ENCODE results near the gene KCNIP4. TPM values are rescaled to one million over a fixed set of nuclear protein-coding genes. Genes with fewer than 3 reads are reported as not detected.

Gene KCNIP4
- total RNA-seq, 1 donor from 2014 or later = not detected

DNA sequence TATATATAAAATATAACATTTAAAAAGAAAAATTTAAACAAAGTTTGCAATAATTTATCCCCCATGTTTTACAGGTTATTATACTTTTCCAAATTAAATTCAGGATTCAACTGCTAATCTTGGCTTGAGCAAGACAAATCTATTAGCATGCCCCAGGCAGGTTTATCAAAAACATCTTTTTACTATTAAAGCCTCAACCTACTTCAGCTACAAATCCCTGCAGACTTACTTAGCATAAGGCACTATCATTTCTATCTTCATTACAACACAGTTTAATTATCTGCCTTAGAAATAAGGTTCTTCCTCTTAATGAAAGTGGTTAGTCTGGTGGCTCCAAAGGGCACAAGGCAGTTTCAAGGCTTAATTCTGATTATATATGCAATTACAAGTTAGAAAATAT is 770.7 kb downstream of the KCNIP4 start:
- TF ChIP-seq, protein P1, sequence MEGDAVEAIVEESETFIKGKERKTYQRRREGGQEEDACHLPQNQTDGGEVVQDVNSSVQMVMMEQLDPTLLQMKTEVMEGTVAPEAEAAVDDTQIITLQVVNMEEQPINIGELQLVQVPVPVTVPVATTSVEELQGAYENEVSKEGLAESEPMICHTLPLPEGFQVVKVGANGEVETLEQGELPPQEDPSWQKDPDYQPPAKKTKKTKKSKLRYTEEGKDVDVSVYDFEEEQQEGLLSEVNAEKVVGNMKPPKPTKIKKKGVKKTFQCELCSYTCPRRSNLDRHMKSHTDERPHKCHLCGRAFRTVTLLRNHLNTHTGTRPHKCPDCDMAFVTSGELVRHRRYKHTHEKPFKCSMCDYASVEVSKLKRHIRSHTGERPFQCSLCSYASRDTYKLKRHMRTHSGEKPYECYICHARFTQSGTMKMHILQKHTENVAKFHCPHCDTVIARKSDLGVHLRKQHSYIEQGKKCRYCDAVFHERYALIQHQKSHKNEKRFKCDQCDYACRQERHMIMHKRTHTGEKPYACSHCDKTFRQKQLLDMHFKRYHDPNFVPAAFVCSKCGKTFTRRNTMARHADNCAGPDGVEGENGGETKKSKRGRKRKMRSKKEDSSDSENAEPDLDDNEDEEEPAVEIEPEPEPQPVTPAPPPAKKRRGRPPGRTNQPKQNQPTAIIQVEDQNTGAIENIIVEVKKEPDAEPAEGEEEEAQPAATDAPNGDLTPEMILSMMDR (IDR thresholded peaks at IDR 0.05) = no peak
- Mint-ChIP-seq H3K4me3 (no peak overlapping the region), H3K9me3 (peaks cover 8% of the 10 kb centered on the region), H3K27ac (no peak overlapping the region), H3K27me3 (no peaks in the 10 kb centered on the region), H3K36me3 (ENCODE audit: low read depth) (no peaks in the 10 kb centered on the region), H3K4me1 (no peaks in the 10 kb centered on the region)
- intact Hi-C loops (cut with micrococcal nuclease) = no loop called here
- ATAC-seq (ENCODE audit: low read depth) = no peak
- DNase-seq = no peak
- ChIA-PET CTCF (no interaction called here), POLR2A (no interaction called here)

DNA sequence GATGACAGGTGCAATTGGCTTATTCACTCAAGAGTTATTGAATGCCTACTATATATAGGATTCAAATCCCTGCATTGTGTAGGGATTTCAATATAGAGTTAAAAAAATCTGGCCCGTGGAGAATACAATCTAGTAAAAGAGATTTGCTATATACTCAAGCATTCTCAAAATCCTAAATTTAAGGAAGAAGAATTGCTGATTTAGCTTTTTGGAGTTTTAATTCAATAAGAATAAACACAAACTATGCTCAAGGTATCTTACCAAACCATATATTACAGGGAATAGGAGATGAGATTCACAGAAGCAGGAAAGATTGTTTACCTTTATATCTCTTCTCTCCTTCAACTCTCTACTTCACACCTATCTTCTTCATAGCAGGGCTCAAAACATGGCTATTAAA is 771.5 kb downstream of the KCNIP4 start:
- intact Hi-C loops (cut with micrococcal nuclease) = no loop called here
- H3K4me1 Mint-ChIP-seq = no peaks in the 10 kb centered on the region
- no peak overlapping the region for H3K4me3 Mint-ChIP-seq
- no peak overlapping the region for H3K27ac Mint-ChIP-seq
- peaks cover 8% of the 10 kb centered on the region for H3K9me3 Mint-ChIP-seq
- DNase-seq = no peak
- ChIA-PET CTCF (no interaction called here), POLR2A (no interaction called here)
- TF ChIP-seq, protein P1 (IDR thresholded peaks at IDR 0.05) = no peak
- H3K36me3 Mint-ChIP-seq (ENCODE audit: low read depth) = no peaks in the 10 kb centered on the region
- no peaks in the 10 kb centered on the region for H3K27me3 Mint-ChIP-seq
- no peak for ATAC-seq (ENCODE audit: low read depth)

DNA sequence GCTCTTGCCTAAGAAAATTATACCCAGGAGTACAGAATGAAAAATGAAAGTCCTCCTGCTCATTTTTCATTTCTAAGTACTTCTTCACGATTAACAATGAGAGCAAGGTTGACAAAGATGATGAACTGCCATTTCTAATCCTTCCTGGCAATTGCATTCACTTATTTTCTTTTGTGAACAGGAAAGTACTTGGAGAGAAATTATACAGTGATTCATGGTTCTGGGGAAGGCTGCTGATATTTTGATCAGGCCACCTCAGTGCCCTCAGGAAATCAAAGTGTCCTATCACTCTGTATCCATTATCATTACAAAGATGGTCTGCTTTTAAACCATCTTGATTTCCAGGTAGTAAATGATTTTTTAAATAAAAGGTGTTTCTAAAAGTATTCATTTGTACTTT is 780.9 kb downstream of the KCNIP4 start:
- intact Hi-C loops (cut with micrococcal nuclease) = no loop called here
- CTCF ChIA-PET = no interaction called here
- Mint-ChIP-seq H3K27me3 (no peaks in the 10 kb centered on the region), H3K4me1 (no peaks in the 10 kb centered on the region), H3K9me3 (peaks cover 3% of the 10 kb centered on the region), H3K36me3 (ENCODE audit: low read depth) (no peaks in the 10 kb centered on the region), H3K27ac (no peak overlapping the region), H3K4me3 (no peak overlapping the region)
- no peak for ATAC-seq (ENCODE audit: low read depth)
- POLR2A ChIA-PET = no interaction called here
- TF ChIP-seq, protein P1 (IDR thresholded peaks at IDR 0.05) = no peak
- no peak for DNase-seq

DNA sequence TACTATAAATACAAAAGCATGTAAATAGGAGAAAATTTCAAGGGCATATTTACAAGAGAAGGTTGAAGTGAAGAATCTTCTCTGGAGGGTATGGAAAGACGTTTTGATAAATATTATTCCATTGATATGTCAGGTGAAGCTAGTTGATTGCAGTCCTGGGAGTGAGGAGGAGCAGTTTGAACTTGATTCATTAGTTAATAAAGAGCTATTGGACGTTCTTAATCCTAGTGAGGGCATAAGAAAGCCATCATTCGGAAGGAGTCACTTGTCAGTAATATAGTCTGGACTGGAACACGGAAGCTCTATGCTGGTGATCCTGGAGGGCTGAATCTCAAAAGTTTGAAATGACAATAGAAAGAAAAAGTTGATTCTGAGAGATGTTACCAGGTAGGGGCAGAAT is 793.2 kb downstream of the KCNIP4 start:
- no peak for DNase-seq
- no peaks in the 10 kb centered on the region for H3K27me3 Mint-ChIP-seq
- CTCF ChIA-PET = no interaction called here
- H3K27ac Mint-ChIP-seq = no peak overlapping the region
- no peaks in the 10 kb centered on the region for H3K36me3 Mint-ChIP-seq (ENCODE audit: low read depth)
- POLR2A ChIA-PET = no interaction called here
- H3K4me3 Mint-ChIP-seq = no peak overlapping the region
- TF ChIP-seq, protein P1 (IDR thresholded peaks at IDR 0.05) = no peak
- peaks cover 4% of the 10 kb centered on the region for H3K9me3 Mint-ChIP-seq
- ATAC-seq (ENCODE audit: low read depth) = no peak
- H3K4me1 Mint-ChIP-seq = no peaks in the 10 kb centered on the region
- intact Hi-C loops (cut with micrococcal nuclease) = no loop called here

DNA sequence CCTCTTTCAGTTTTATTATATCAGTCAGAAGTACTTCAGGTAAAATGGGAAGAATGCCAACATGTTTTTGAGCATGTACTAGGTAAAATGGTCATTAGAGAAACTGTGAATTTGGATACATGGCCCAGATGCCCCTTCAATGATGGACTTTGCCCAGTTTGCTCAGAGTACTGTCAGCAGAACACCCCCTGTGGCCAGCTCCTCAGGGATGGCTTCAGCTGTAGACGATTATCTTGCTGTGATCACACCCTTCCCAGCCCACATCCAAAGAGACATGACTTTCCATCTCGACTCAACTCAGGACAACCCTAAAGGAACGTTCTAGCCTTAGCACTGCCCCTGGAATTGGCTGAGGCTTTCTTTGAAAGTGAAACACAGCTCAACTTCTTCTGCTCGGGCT is 809.2 kb downstream of the KCNIP4 start:
- DNase-seq (no peak), ATAC-seq (ENCODE audit: low read depth) (no peak)
- Mint-ChIP-seq H3K4me1 (no peaks in the 10 kb centered on the region), H3K27ac (no peak overlapping the region), H3K4me3 (no peak overlapping the region), H3K9me3 (peaks cover 9% of the 10 kb centered on the region), H3K27me3 (no peaks in the 10 kb centered on the region), H3K36me3 (ENCODE audit: low read depth) (no peaks in the 10 kb centered on the region)
- TF ChIP-seq, protein P1 (IDR thresholded peaks at IDR 0.05) = no peak
- ChIA-PET CTCF (no interaction called here), POLR2A (no interaction called here)
- intact Hi-C loops (cut with micrococcal nuclease) = no loop called here
